ENCODE results near the gene DOK5.

DNA sequence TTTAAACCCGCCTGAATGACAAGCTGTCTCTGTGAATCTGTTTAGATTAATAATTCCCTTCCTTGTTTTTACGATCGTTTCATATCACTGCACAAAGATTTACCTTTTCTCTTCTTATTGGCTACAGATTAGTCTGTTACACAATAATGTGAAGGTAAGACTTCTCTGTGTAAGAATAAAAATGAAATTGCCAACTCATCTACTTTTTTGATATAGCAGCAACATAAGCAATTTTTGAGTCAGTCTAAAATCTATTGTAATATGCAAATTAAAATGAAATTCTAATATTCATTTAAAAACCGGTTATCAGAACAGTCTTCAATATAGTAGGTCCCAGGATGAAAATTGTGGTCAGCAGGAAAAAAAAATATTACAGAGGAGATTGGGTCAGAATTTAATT lies 155.2 kb downstream of the DOK5 start:
- TF ChIP-seq, protein P1, sequence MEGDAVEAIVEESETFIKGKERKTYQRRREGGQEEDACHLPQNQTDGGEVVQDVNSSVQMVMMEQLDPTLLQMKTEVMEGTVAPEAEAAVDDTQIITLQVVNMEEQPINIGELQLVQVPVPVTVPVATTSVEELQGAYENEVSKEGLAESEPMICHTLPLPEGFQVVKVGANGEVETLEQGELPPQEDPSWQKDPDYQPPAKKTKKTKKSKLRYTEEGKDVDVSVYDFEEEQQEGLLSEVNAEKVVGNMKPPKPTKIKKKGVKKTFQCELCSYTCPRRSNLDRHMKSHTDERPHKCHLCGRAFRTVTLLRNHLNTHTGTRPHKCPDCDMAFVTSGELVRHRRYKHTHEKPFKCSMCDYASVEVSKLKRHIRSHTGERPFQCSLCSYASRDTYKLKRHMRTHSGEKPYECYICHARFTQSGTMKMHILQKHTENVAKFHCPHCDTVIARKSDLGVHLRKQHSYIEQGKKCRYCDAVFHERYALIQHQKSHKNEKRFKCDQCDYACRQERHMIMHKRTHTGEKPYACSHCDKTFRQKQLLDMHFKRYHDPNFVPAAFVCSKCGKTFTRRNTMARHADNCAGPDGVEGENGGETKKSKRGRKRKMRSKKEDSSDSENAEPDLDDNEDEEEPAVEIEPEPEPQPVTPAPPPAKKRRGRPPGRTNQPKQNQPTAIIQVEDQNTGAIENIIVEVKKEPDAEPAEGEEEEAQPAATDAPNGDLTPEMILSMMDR (conservative IDR thresholded peaks at IDR 0.05; ENCODE audit: low read length): no peak
- no peak for TF ChIP-seq EZH2phosphoT487 (IDR thresholded peaks at IDR 0.05; ENCODE audit: borderline replicate concordance, low read depth, low read length)

Data from OCI-LY7 (cell line).